Ascending aorta (tissue), 2 donors: Measurements from ENCODE around the gene EFNB2. TPM values are rescaled to one million over a fixed set of nuclear protein-coding genes. Genes with fewer than 3 reads are reported as not detected.

Experiments used
- DNase-seq, 2 donors: peaks; one replicate each; pipeline ENCODE4 v3.0.0-alpha.2; 2019; ENCODE audit warnings: low spot score in 2 of 2
- H3K27ac ChIP-seq, 2 donors: fragments of 200-600 bp; sonication (generic); one replicate each; pipeline ENCODE4 v1.5.1; 2016 to 2017; ENCODE audit warnings: mild to moderate bottlenecking in 1 of 2
- H3K27me3 ChIP-seq: fragments of 200-600 bp; sonication (generic); one replicate; pipeline ENCODE4 v1.5.1; 2017
- H3K36me3 ChIP-seq, 2 donors: fragments of 200-600 bp; sonication (generic); one replicate each; pipeline ENCODE4 v1.5.1; 2016
- H3K4me1 ChIP-seq, 2 donors: fragments of 200-600 bp; sonication (generic); one replicate each; pipeline ENCODE4 v1.5.1; 2016 to 2017; ENCODE audit warnings: mild to moderate bottlenecking in 1 of 2
- H3K4me3 ChIP-seq, 2 donors: fragments of 200-600 bp; sonication (generic); one replicate each; pipeline ENCODE4 v1.5.1; 2016 to 2017; ENCODE audit warnings: mild to moderate bottlenecking in 1 of 2
- H3K9me3 ChIP-seq, 2 donors: fragments of 200-600 bp; sonication (generic); one replicate each; pipeline ENCODE4 v1.5.1; 2016
- CTCF ChIP-seq, 3 experiments: fragments of 200-600 bp in 2 of 3; fragments of 450-650 bp in 1 of 3; sonication (generic) in 2 of 3; IDR thresholded peaks; one replicate each; pipeline ENCODE4 v1.5.1; 2016 to 2019; ENCODE audit warnings: antibody characterized with exemption in 3 of 3, mild to moderate bottlenecking in 1 of 3, moderate library complexity in 1 of 3
- intact Hi-C: fragments of 100-400 bp; cut with DNase I; formaldehyde crosslinking; loops from one replicate; pipeline ENCODE4 v1.15.1; 2023
- total RNA-seq: library from RNA; depleted of rRNA; stranded (reverse); fragments of >200 nt; gene quantifications from one replicate; pipeline ENCODE4 v1.1.0, GENCODE V29; 2016

EFNB2 gene
- total RNA-seq, 1 donor from 2014 or later = 38.0 TPM

GRCh38 chr13:106527445-106527801 lies 8.0 kb downstream of the EFNB2 start:
- intact Hi-C loops = loop anchor here (10.0 kb wide), 1 partner anchor 733 kb away; no protein-coding TSS in a partner anchor

DNA sequence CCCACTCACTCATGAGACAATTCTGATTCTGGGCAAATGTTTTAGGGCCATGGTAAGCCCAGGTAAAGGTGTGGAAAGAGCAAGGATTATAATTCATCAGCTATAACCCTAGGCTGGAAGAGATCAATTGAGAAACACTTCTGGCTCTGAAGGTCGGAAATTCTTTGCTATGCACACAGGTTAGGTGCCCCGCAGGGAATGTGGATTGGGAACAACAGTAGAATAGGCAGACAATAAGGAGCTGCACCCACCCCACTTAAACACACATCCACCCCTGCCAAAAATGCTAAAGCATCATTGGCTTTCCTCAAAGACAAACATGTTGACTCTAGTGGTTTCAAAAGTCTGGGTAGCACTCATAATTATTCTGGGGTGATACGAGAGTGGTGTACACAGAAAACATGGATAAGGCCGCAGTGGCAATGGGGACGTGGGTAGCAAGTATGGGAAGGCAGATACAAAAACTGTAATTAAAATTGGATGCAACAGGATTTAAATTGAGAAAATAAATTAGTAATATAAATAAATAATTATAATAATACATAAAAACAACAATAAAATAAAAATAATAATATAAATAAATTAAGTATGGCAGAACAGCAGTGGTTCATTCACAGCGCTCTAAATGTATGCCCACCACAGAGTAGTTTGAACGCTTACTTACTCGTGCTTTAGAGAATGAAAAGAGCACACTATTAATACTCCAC lies 8.6 kb downstream of the EFNB2 start:
- intact Hi-C loops = loop anchor here (10.0 kb wide), 1 partner anchor 732 kb away; no protein-coding TSS in a partner anchor
- Histone ChIP-seq H3K4me1 (peaks cover 0 to 12% of the 10 kb centered on the region in 2 donors), H3K27ac (no peak overlapping the region)

More at GRCh38 chr13:106527445-106527801, 8.0 kb downstream of the EFNB2 start:
- Histone ChIP-seq H3K4me3 (no peak overlapping the region), H3K9me3 (no peaks in the 10 kb centered on the region), H3K27me3 (no peaks in the 10 kb centered on the region), H3K4me1 (peaks cover 0 to 12% of the 10 kb centered on the region in 2 donors), H3K27ac (no peak overlapping the region), H3K36me3 (no peaks in the 10 kb centered on the region)
- DNase-seq = no peak
- TF ChIP-seq CTCF (IDR thresholded peaks at IDR 0.05) = no peak

GRCh38 chr13:106525865-106526264 lies 9.6 kb downstream of the EFNB2 start:
- no peak for TF ChIP-seq CTCF (IDR thresholded peaks at IDR 0.05)
- Histone ChIP-seq H3K4me3 (no peak overlapping the region), H3K27me3 (no peaks in the 10 kb centered on the region), H3K9me3 (no peaks in the 10 kb centered on the region), H3K36me3 (no peaks in the 10 kb centered on the region), H3K4me1 (peaks cover 0 to 12% of the 10 kb centered on the region in 2 donors), H3K27ac (no peak overlapping the region)
- intact Hi-C loops = loop anchor here (10.0 kb wide), 1 partner anchor 731 kb away; no protein-coding TSS in a partner anchor
- DNase-seq = no peak

More for the DNA sequence above, 8.6 kb downstream of the EFNB2 start:
- no peak for TF ChIP-seq CTCF (IDR thresholded peaks at IDR 0.05)
- no peak for DNase-seq
- Histone ChIP-seq H3K36me3 (no peaks in the 10 kb centered on the region), H3K9me3 (no peaks in the 10 kb centered on the region), H3K4me3 (no peak overlapping the region), H3K27me3 (no peaks in the 10 kb centered on the region)

DNA sequence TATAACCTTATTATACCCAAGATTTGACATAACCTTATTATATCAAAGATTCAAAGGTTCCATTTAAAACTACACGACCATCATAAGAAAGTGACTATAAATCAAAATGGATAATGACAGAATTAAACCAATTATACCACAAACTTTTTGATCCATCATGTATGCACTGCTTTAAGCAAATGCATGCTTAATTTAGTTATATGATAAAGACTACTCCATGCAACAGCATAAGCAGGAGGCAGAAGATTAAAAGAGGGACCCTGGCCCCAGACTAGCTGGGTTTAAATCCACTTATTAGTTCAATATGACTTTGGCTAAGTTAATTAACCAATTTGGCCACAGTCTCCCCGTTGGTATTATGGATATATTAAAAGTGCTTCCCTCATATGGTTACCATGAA lies 11.4 kb downstream of the EFNB2 start:
- H3K27ac ChIP-seq = no peak overlapping the region
- TF ChIP-seq CTCF (IDR thresholded peaks at IDR 0.05) = no peak
- intact Hi-C loops = loop anchor here (10.0 kb wide), 1 partner anchor 729 kb away; no protein-coding TSS in a partner anchor
- no peaks in the 10 kb centered on the region for H3K9me3 ChIP-seq
- H3K4me1 ChIP-seq = peaks cover 0 to 16% of the 10 kb centered on the region in 2 donors
- H3K27me3 ChIP-seq = no peaks in the 10 kb centered on the region
- no peak for DNase-seq
- no peaks in the 10 kb centered on the region for H3K36me3 ChIP-seq
- no peak overlapping the region for H3K4me3 ChIP-seq

- Histone ChIP-seq H3K27ac (no peak overlapping the region), H3K4me1 (peaks cover 0 to 16% of the 10 kb centered on the region in 2 donors), H3K4me3 (no peak overlapping the region), H3K27me3 (no peaks in the 10 kb centered on the region), H3K36me3 (no peaks in the 10 kb centered on the region), H3K9me3 (no peaks in the 10 kb centered on the region)
- TF ChIP-seq CTCF (IDR thresholded peaks at IDR 0.05) = no peak
- DNase-seq = no peak
- intact Hi-C loops = loop anchor here (10.0 kb wide), 1 partner anchor 729 kb away; no protein-coding TSS in a partner anchor
Measured at GRCh38 chr13:106523576-106523975, 11.9 kb downstream of the EFNB2 start.
